ENCODE data around the gene PEMT. TPM values are rescaled to one million over a fixed set of nuclear protein-coding genes. Genes with fewer than 3 reads are reported as not detected.

The PEMT gene
- total RNA-seq, 1 experiment from 2014 or later, result 178 TPM

- H3K4me1 ChIP-seq (ENCODE audit: insufficient read depth, low read length), result peaks cover 5% of the 10 kb centered on the region
- DNase-seq (no peak), ATAC-seq (no peak)
- no peaks in the 10 kb centered on the region for H3K79me2 ChIP-seq (ENCODE audit: low read length)
- no peak overlapping the region for H3K4me3 ChIP-seq (ENCODE audit: low read length)
- TF ChIP-seq EZH2 (IDR thresholded peaks at IDR 0.05; ENCODE audit: low read length, unreplicated experiment), result no peak
- no peak for TF ChIP-seq CTCF (conservative IDR thresholded peaks at IDR 0.05; ENCODE audit: low read depth, low read length)
- no peak for TF ChIP-seq EZH2phosphoT487 (IDR thresholded peaks at IDR 0.05; ENCODE audit: borderline replicate concordance, low read length)
- no peak overlapping the region for H2AFZ ChIP-seq (ENCODE audit: low read length)
- CTCF ChIA-PET, result interaction anchor here (0.6 to 0.9 kb wide), 2 partner anchors 70 to 286 kb away, joined by 4 to 5 read pairs; partner anchors contain the start of gene RASD1
- no peaks in the 10 kb centered on the region for H3K9me2 ChIP-seq (replicated peaks; ENCODE audit: low read length)
- H3K36me3 ChIP-seq (ENCODE audit: low read depth, low read length), result no peaks in the 10 kb centered on the region
- intact Hi-C loops (cut with micrococcal nuclease), result no loop called here
- no peak overlapping the region for H3K4me2 ChIP-seq (ENCODE audit: low read length)
- H3K9me3 ChIP-seq (ENCODE audit: low read length), result no peaks in the 10 kb centered on the region
- H3K27me3 ChIP-seq (ENCODE audit: low read length), result no peaks in the 10 kb centered on the region
- no peaks in the 10 kb centered on the region for H4K20me1 ChIP-seq (ENCODE audit: low read length)
- H3K27ac ChIP-seq (ENCODE audit: low read length), result no peak overlapping the region
- H3F3A ChIP-seq (ENCODE audit: low read length, unreplicated experiment), result no peaks in the 10 kb centered on the region
- H3K9ac ChIP-seq (ENCODE audit: low read length), result no peak overlapping the region
- POLR2A ChIA-PET (ENCODE audit: unreplicated experiment), result no interaction called here
- no TSS peak for BruUV-seq (replicated peaks)
Observed at GRCh38 chr17:17565471-17566339, 25.8 kb downstream of the PEMT start.

GRCh38 chr17:17564896-17565295 lies 26.6 kb downstream of the PEMT start:
- POLR2A ChIA-PET (ENCODE audit: unreplicated experiment), result no interaction called here
- no peaks in the 10 kb centered on the region for H4K20me1 ChIP-seq (ENCODE audit: low read length)
- CTCF ChIA-PET, result interaction anchor here (0.6 to 0.9 kb wide), 2 partner anchors 69 to 285 kb away, joined by 4 to 5 read pairs; partner anchors contain the start of gene RASD1

More at GRCh38 chr17:17564896-17565295, 26.6 kb downstream of the PEMT start:
- intact Hi-C loops (cut with micrococcal nuclease), result no loop called here
- H3K4me2 ChIP-seq (ENCODE audit: low read length), result no peak overlapping the region
- no peak for TF ChIP-seq CTCF (conservative IDR thresholded peaks at IDR 0.05; ENCODE audit: low read depth, low read length)
- H3K9me2 ChIP-seq (replicated peaks; ENCODE audit: low read length), result no peaks in the 10 kb centered on the region
- H3K79me2 ChIP-seq (ENCODE audit: low read length), result no peaks in the 10 kb centered on the region
- ATAC-seq (no peak), DNase-seq (no peak)
- no TSS peak for BruUV-seq (replicated peaks)
- H3K36me3 ChIP-seq (ENCODE audit: low read depth, low read length), result no peaks in the 10 kb centered on the region
- no peaks in the 10 kb centered on the region for H3F3A ChIP-seq (ENCODE audit: low read length, unreplicated experiment)
- H3K9ac ChIP-seq (ENCODE audit: low read length), result no peak overlapping the region
- no peaks in the 10 kb centered on the region for H3K9me3 ChIP-seq (ENCODE audit: low read length)
- H3K27me3 ChIP-seq (ENCODE audit: low read length), result no peaks in the 10 kb centered on the region
- H2AFZ ChIP-seq (ENCODE audit: low read length), result no peak overlapping the region
- H3K4me1 ChIP-seq (ENCODE audit: insufficient read depth, low read length), result peaks cover 5% of the 10 kb centered on the region
- H3K27ac ChIP-seq (ENCODE audit: low read length), result no peak overlapping the region
- no peak overlapping the region for H3K4me3 ChIP-seq (ENCODE audit: low read length)

Data from PC-3 (cell line).